Right lobe of liver (tissue), 4 donors: ENCODE measurements around the gene AKAP13.

Source experiments
- POLR2A ChIP-seq: fragments of 450-650 bp; IDR thresholded peaks from one replicate; pipeline ENCODE4 v1.6.1; 2017; ENCODE audit warnings: antibody characterized with exemption, mild to moderate bottlenecking
- TF ChIP-seq, protein P1 (sequence below), 4 donors: fragments of 200-600 bp in 3 of 4; fragments of 450-650 bp in 1 of 4; IDR thresholded peaks; one replicate each; pipeline versions ENCODE4 v1.5.1 to v1.8.0; 2016 to 2022; ENCODE audit warnings: antibody characterized with exemption in 4 of 4, mild to moderate bottlenecking in 2 of 4
- donor health status: DM: no; HTN: no; CAD: no.
- donor health status: DM: no; HTN: no; CAD: no.
- donor health status: DM: no; HTN: yes; CAD: no.

DNA sequence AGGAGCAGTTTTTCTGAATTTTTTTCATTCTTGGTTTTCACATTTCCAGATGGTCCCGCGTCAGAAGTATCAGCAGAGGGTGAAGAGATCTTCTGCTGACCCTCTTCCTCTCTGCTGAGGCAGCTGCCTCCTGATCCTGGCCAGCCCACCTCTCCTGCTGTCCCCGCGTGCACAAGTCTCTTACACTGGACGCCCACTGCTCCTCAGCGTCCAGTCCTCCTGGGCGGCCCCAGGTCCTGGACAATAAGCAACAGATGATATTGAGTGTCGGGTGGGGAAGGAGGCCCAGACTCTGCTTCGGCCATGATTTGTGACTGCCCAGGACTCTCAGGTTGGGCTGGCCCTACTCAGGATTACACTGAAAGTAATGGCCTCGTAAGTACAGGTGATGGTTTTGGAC, 364.2 kb downstream of the AKAP13 start:
- TF ChIP-seq, protein P1, sequence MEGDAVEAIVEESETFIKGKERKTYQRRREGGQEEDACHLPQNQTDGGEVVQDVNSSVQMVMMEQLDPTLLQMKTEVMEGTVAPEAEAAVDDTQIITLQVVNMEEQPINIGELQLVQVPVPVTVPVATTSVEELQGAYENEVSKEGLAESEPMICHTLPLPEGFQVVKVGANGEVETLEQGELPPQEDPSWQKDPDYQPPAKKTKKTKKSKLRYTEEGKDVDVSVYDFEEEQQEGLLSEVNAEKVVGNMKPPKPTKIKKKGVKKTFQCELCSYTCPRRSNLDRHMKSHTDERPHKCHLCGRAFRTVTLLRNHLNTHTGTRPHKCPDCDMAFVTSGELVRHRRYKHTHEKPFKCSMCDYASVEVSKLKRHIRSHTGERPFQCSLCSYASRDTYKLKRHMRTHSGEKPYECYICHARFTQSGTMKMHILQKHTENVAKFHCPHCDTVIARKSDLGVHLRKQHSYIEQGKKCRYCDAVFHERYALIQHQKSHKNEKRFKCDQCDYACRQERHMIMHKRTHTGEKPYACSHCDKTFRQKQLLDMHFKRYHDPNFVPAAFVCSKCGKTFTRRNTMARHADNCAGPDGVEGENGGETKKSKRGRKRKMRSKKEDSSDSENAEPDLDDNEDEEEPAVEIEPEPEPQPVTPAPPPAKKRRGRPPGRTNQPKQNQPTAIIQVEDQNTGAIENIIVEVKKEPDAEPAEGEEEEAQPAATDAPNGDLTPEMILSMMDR (IDR thresholded peaks at IDR 0.05), result no peak
- TF ChIP-seq POLR2A, result no peak
